NCI-H524 (cell line): ENCODE measurements around the gene GNAL.
"Not testable (repeated sequence)": the region's sequence is repeated elsewhere in the genome, so short reads cannot be mapped to it uniquely, and the experiment has no call there.

Experiments used
- DNase-seq, 2 experiments: peaks; one replicate each; lab custom pipeline; 2025; lab: John Stamatoyannopoulos, UW

The GNAL gene

GRCh38 chr18:11669271-11669947, 19.7 kb upstream of the GNAL start:
- peak in 1 of 2 experiments; percentile 15 for DNase-seq

GRCh38 chr18:11669948-11670275, 19.2 kb upstream of the GNAL start:
- no peak for DNase-seq

- DNase-seq, result no peak
These were observed 17.9 kb upstream of the GNAL start for GRCh38 chr18:11671156-11671555.

GRCh38 chr18:11672198-11672597, 16.9 kb upstream of the GNAL start:
- no peak for DNase-seq

- no peak for DNase-seq
These were observed 16.1 kb upstream of the GNAL start for GRCh38 chr18:11672846-11673454.

- no peak for DNase-seq
These were observed 15.5 kb upstream of the GNAL start for GRCh38 chr18:11673560-11673959.

- no peak for DNase-seq
These were observed 14.9 kb upstream of the GNAL start for GRCh38 chr18:11674119-11674518.

GRCh38 chr18:11676386-11676785, 12.7 kb upstream of the GNAL start:
- DNase-seq, result no peak

- no peak for DNase-seq
These were observed 12.2 kb upstream of the GNAL start for GRCh38 chr18:11676867-11677266.

GRCh38 chr18:11678211-11678610, 10.9 kb upstream of the GNAL start:
- no peak for DNase-seq

GRCh38 chr18:11689669-11690565, 853 bp downstream of the GNAL start:
- peak in 1 of 2 experiments; percentile 51 for DNase-seq

GRCh38 chr18:11690660-11691059, 1.6 kb downstream of the GNAL start:
- DNase-seq, result not testable (repeated sequence)

GRCh38 chr18:11695736-11696135, 6.7 kb downstream of the GNAL start:
- no peak for DNase-seq

- DNase-seq, result no peak
These were observed 7.4 kb downstream of the GNAL start for GRCh38 chr18:11696451-11696850.

GRCh38 chr18:11700876-11701275, 11.8 kb downstream of the GNAL start:
- DNase-seq, result no peak

- no peak for DNase-seq
These were observed 21.5 kb downstream of the GNAL start for GRCh38 chr18:11710578-11710977.

GRCh38 chr18:11713756-11714155, 24.7 kb downstream of the GNAL start:
- DNase-seq, result no peak

GRCh38 chr18:11714244-11714918, 25.3 kb downstream of the GNAL start:
- no peak for DNase-seq

GRCh38 chr18:11716767-11717315, 27.8 kb downstream of the GNAL start:
- not testable (repeated sequence) for DNase-seq

GRCh38 chr18:11719050-11719449, 30.0 kb downstream of the GNAL start:
- DNase-seq, result no peak

GRCh38 chr18:11719621-11720020, 30.6 kb downstream of the GNAL start:
- peak in 1 of 2 experiments; percentile 20 for DNase-seq

- no peak for DNase-seq
These were observed 32.7 kb downstream of the GNAL start for GRCh38 chr18:11721720-11722119.
